Hematopoietic multipotent progenitor cell treated with erythropoietin and hydrocortisone succinate and interleukin-3 and kit ligand, for 17 days (in vitro differentiated cells): Measurements from ENCODE around the gene SLC43A3.

ENCODE experiments used
- DNase-seq: peaks from one replicate; pipeline ENCODE4 v3.0.0-alpha.2; 2015; ENCODE audit warnings: low spot score

The SLC43A3 gene

DNA sequence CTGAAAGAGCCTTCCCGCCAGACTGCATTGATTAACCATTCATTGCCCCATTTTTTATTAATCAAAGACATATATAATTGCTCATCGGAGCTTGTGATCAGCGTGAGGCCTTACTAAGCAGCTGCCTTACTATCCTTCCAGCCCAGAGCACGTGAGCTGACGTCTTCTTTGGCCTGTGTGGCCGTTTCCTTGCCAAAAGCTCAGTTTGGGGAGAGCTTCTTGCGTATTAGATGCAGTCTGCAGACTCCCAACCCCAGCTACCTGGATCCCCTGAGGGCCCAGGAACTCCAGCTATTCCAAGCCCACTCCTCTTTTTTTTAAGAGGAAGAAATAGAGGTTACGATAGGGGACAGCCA lies 784 bp upstream of the SLC43A3 start:
- DNase-seq, result no peak

DNA sequence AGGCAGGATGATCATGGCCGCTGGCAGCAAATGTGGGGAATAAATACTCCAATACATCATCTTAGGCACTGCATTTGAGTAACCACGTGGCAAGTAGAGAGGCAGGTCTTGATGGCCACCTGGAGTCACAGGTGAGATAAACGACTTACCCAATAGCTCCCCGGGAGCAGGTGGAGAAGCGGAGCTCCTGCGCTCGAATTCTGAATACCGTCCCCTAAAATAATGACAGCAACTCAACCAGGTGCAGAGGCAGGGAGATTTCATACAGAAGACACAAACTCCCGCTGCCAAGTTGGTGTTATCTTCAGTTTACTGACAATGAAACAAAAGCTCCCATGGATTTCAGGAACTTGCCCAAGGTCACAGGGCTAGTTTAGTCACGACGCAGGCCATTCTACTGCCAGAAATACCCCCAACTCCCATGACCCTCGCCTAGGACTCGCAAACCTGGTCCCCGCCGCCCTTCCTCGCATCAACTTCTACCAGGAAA lies 437 bp downstream of the SLC43A3 start:
- no peak for DNase-seq

DNA sequence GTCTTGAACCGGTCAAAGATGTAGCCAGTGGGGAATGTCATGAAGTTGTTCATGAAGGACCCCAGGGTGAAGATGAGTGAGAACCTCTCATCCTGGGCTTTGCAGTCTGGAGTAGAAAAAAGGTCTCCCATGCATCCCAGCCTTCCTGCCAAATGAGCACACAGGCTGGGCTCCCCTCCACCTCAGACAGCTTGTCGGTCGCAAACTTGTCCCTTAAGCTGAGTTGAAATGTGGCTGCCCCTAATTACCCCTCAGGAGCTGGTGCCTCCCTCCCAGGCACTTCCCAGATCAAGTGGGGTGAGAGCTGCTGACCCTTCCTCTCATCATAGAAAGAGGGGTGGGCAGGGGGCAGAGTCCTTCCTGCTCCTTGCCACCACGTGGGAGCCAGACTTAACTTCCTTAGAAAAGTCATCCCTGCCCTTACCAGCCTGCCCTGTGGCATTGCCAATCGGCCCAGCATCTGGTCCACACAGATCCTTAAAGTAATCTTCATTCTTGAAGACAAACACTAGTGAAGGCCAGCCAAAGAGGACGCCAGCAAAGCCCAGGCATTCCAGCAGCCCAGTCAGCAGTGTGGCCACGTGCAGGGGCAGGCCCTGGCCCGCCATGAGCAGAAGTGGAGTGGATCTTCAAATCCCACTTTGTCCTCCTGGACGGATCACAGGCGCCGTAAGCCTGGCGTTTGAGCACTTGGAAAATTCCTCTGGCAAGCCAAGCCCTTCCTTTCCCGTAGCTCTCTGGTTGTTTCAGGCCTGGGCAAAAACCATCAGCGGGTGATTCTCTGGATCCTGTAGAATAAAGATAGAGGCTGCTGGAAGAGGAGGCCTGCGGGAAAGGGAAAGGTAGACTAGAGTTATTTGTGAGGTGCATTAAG lies 1.1 kb downstream of the SLC43A3 start:
- peak; percentile 45 for DNase-seq

DNA sequence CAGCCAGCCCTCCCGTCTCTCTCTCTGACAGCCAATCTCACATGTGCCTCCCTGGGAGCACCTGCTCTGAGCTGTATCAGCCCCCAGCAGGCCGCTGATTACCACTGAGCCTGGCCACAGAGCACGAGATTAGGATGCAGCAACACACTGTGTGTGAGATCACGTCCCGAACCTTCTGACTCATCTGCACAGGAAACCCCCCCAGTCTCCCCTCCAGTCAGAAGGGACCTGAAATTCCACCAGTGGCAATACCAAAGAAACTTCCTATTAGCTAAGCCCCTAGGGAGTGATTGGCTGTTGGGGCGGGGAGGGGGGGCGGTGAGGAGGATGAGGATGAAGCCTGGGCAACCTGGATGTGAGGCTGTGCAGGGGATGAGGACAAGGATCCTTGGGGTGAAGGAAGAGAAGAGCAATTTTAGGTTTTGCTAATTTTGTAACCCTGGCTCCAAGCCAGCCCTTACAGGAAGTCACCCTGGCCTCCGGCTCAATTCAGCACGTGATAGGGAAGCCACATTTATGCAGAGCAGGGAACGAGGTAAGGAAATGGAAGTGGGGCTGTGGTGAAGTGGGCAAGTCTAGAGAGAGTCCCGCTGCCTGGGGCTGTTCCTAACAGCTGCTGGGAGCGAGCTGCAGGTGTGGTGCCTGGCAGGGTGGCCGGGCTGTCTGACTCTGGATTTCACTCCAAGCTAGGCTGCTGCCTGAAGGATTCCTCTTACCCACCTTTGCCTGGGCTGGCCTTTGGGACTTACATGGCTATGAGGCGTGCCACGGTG lies 1.9 kb downstream of the SLC43A3 start:
- peak; percentile 89 for DNase-seq

DNA sequence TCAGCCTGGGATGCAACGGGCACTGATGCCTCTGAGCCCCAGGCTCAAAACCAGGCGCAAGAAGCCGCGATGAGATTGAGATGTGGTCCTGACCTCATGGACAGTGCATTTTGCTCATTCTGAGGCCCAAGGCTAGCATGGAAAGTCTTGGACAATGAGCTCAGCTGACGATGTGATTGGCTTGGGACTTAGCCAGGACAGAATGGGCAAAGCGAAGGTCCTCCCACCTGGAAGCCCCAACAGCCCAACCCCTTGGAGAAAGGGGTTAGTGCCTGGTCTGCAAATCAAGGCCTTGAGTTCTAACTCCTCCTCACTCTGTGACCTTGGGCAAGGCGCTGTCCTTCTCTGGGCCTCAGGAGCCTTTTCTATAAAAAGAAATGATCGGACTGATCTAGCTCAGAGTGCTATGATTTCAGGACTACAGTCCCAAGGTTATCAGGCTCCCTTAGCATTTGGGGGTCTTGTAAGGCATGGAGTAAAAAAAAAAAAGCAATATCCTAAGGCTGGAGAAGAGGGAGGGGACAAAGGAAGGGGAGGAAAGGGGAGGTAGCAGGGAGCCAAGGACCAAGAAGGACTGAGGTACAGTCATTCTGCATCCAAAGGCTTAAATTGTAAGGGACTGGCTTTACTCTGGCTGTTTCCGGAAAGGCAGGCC lies 2.7 kb downstream of the SLC43A3 start:
- DNase-seq, result no peak

DNA sequence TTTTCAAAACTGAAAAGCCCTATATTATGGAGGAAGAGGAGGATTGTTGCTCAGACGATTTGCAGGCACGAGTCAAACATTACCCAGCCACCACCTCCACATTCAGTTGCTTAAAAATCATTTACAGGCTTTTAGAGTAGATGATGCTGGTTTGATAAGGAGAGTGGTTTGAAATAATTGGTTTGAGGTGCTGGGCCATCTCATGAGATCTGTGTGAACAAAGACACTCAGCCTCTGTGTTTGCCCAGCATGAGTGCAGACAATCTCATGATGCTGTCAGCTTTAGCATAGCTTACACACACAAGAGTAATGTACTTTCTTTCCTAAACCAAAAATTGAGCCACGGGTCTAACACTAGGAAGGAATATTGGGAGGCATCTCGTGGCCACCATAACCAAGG lies 4.3 kb downstream of the SLC43A3 start:
- DNase-seq, result no peak

DNA sequence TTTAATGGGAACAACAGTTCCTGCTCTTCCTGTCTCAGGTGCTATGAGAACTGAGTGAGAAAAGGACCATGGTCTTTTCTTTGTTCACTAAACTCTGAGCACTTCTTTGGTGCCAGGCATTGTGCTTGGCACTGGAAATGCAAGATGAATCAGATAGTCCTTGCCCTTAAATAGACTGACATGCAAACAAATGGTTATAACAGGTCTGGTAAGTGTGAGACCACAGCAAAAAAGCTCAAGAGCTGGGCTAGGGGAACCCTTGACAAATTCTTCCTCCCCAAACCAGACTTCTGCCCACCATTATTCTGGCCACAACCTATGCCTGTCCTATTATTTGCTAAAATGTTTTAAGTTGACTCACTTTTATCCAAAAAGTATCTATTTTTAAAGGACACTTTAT lies 5.1 kb downstream of the SLC43A3 start:
- DNase-seq, result peak; percentile 14

DNA sequence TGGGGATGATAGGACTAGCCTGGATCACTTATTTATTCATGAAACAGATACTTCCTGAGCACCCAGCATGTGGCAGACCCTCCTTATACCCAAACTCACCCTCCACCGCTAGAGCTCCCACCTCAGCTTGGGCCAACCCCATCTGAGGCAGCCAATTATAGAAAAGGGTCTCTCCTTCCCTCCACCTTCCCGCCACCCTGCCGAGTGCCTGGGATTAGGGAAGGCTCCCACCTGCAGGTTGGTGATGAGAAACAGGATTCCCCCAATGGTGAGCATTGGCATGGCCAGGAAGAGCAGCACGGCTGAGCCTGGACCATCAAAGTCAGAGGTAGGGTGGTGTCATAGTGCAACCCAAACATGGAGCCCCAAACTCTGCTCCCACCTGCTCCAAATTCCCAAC lies 5.9 kb downstream of the SLC43A3 start:
- DNase-seq, result no peak

DNA sequence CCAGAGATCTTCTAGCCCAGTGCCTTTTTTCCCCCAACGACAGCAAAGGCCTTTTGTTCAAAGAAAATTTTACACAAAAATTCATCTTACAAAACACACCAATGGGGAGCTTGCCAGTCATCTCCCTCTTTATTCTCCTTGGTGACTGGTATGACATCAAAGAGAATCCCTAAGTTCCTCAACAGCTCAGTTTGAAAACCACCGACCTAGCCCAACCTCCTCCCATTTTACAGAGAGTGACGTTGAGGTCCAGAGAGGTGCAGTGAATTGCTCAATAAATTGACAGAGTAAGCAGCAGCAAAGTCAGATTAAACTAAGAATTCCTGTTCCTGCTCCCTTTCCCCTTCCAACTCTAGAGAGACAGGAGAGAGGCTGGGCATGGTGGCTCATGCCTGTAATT lies 7.8 kb downstream of the SLC43A3 start:
- DNase-seq, result no peak

DNA sequence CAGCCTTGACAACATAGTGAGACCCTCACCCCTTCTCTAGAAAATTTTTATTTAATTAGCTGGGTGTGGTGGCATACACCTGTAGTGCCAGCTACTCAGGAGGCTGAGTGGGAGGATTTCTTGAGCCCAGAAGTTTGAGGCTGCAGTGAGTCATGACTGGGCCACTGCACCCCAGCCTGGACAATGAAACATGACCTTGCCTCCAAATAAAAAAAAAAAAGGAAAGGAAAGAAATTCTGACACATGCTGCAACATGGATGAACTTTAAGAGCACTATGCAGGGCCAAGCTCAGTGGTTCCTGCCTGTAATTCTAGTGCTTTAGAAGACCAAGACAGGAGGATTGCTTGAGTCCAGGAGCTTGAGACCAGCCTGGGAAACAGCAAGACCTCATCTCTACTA lies 8.8 kb downstream of the SLC43A3 start:
- DNase-seq, result no peak

DNA sequence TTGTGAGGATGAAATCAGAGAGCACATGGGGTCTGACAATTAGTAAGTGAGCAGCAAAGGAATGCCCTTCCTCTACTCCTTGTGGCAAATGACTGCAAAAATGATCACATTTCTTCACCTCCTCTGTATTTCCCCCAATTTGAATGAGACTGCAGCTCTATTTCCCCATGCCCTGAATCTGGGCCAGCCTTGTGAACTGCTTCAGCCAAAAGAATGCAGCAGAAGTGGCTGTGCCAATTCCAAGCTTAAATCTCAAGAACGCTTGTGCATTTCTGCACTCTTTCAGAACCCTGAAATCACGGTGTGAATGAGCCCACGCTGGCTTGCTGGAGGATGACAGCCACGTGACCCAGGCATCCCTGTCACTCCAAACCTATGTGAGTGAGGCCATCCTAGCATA lies 9.9 kb downstream of the SLC43A3 start:
- no peak for DNase-seq

DNA sequence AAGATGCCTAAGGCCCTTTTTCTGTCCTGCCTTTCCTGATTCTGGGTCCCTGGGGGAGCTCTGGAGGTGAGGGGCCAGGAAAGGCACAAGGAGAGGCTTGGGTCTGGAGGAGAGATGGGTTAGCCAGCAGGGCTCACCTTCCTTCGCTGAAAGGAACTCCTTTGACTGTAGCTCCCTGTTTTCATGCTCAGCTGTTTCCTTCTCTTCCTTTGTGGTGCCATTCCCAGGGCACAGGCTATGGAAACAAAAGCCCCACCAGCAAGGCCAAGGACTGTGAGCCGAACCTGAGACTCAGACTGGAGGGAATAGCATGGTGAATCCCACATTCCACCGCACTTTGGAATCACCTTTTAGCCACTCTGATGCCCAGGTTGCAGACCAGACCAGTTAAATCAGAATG lies 10.5 kb downstream of the SLC43A3 start:
- no peak for DNase-seq

DNA sequence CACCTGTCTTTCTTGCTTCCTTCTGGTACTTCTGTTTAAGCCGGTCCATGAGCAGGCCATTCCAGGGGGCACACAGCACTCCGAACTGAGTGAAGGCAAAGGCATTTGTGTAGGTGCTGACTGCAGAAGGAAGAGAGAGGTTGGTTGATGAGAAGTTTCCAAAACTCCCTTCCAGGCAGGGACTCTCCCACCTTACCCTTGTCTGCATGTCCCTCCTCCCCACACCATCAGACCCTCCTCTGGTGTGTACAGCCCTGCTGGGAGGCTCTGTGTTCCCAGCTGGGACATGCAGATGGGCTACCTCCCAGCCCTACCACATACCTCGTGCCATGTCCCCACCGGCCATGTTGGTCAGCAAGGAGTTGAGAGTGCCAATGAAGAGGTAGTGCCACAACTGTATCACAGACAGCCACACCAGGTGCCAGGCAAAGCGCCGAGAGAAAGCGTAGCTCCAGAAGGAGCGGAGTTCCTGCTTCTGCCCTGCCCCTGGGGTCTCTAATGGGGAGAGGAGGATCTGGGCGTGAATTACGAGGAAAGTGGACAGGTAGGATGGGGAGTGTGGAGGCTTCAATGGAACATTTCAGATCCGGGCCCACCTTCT lies 12.2 kb downstream of the SLC43A3 start:
- no peak for DNase-seq

DNA sequence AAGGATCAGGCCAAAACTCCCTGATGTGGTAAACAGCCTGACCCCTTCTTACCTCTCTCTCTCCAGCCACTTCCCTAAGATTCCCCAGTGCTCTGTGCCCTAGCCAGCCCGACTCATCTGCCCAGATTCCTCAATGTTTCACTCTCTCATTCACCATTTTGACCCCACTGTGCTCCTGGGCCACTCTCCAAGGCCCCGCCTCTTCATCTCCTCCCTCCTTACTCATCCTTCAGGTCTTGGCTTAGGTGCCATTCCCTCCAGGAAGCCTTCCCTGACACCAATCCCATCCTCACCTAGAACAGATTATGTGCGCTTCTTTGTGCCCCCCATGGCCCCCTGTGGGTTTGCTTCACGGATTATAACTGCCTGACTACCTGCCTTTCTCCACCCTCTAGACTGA lies 13.2 kb downstream of the SLC43A3 start:
- no peak for DNase-seq

DNA sequence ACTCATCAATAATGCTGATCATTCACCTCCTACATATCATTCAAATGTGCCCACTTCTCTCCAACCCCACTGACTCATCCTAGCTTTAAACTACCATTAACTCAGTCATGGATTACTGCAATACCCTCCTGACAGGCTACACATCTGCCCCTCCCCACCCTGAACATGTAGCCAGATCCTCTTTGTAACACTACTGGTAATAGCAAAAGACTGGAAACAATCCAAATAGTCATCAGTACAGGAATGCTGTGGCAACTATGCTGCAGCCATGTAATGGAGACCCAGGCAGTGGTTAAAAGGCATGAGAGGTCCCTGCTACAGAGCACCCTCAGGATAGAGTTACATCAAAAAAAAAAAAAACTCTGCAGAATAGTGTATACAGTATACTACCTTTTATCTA lies 16.6 kb downstream of the SLC43A3 start:
- DNase-seq, result no peak

DNA sequence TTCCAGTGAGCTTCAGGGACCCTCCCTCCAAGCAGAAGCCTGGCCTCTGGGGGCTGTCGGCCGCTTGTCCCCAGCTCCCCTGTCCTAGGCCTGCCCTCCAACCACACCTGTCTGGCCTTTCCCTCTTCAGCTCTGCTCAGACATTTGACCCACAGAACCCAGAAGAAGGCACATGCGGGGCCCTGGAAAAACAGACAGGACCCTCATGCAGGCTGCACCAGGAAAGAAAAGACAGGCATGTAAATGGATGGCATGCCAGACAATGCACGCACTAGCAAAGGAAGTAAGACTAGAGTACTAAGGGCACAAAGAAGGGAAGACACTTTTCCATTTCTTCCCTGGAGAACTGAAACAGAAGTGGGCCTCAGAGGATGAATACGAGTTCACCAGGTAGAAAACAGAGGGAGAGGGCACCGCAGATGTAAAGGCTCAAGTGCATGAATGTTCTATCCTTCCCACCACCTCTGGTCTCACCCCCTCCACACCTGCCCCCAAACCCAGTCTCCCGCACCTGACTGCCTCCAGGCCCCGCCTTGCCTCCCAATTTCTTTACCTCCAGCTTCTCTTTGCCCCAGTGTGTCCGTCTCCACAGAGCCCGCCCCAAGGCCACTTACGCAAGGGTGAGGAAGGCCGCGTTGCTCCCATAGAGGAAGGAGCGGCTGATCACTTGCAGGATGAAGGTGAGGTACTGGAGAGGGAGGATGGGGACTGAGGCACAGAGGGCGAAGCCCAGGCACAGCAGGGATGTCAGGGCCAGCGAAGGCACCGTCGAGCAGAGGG lies 17.4 kb downstream of the SLC43A3 start:
- no peak for DNase-seq

DNA sequence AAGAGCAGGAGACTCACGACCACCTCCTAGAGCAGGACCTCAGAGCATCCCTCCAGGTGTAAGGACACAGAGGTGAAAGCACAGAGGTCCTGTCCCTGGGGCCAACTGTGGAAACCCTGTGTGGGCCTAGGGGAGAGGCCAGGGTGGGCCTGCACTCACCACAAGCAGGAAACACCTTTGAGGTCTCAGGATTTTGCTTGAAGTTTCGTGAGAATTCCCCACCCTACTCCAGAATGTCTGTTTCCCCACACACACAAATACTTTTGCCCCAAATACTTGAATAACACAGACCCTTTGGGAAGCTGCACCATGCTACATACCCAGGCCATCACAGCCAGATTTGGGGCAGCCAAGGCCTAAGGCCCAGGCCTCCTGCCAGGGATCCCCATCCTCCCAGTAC lies 18.1 kb downstream of the SLC43A3 start:
- no peak for DNase-seq

DNA sequence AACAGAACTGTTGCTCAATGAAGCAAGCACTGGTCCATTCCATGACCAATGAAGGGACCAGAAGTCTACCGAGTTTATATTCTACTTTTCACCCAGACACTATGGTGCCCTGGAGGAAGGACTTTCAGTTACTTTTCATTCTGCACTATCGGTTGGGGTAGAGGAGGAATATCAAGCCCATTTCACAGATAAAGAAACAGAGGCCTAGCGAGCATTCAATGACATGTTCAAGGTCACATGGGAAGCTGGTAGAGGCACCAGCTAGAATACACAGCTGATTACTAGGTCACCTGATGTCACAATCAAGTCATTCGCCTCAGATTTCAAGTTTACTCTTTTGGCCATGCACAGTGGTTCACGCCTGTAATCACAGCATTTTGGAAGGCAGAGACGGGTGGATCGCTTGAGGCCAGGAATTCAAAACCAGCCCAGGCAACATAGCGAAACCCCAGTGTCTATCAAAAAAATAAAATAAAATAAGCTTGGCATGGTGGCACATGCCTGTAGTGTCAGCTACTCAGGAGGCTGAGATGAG lies 18.9 kb downstream of the SLC43A3 start:
- no peak for DNase-seq

DNA sequence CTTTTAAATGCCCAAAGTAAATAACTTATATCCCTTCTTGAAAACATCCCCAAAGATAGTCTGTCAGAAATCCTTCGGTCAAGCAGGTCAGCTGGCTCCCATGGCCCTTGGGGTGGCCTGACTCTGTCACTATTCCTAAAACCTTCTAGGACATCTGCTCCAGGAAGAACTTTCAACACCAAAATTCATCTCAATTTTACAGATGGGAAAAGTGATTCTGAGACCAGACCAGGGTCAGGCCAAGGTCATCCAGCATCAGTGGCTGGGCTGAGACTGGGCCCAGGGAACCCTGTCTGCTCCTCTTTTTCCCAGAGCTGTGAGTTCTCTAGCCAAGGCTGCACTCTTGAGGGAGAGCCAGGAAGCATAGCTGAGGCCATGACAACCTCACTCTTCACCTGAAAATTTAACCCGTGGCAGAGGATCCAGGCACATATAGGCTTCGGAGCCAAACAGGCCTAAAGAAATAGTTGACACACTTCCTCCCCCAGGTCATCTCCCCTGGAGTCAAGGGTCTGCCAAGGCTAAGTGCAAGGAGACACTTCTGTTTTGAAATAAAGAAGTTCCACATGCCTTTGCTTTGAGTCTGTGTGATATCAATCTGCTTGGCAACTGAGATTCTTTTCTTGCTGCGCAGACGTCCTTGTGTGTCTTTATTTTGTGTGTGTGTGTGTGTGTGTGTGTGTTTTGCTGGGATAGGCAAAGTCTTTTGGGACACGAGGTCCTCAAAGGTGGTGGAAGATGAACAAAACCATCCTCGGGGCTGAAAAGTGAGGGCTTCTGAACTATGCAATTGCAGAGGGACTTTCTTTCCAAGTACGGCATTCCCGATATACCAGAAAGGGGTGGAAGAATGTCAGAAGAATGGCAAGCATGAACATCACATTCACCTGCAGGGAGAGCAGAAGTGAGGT lies 19.7 kb downstream of the SLC43A3 start:
- no peak for DNase-seq

DNA sequence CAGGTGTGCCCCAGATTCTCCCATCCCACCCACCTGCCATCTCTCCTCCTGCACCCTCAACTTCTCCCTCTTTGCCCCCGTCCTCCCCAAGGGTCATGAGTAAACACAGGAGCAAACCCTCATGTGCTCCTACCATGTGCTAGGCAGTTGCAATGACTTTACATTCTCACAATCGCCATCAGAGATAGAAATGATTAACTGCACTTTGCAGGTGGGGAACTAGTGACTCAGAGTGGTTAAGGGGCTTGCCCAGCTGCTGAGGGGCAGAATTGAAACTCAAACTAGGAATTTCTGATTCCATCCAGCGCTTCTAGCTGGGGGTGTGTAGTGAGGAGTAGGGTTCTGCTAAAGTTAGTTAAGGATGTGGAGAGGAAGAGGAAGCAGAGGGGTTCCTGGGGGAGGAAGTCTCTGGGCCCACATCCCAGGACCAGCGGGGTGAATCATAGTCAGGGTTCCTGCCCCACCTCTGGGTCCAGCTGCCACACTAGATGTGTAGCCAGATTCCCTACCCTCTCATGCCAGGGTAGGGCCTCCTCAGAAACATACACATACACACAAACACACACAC lies 20.5 kb downstream of the SLC43A3 start:
- DNase-seq, result no peak
